Loucy (cell line): Measurements from ENCODE around the gene PDGFA.
"Not testable (repeated sequence)": the region's sequence is repeated elsewhere in the genome, so short reads cannot be mapped to it uniquely, and the experiment has no call there.

ENCODE experiments used
- H2AFZ ChIP-seq: fragments of 200-600 bp; sonication (generic); 2 replicates; pipeline ENCODE4 v1.6.0; 2016; ENCODE audit warnings: antibody characterized with exemption, mild to moderate bottlenecking, low read length, moderate library complexity
- H3F3A ChIP-seq: fragments of 200-600 bp; 2 replicates; pipeline ENCODE4 v1.6.0; 2016; ENCODE audit warnings: antibody characterized with exemption, low read depth, mild to moderate bottlenecking
- H3K27me3 ChIP-seq: fragments of 200-600 bp; sonication (generic); 2 replicates; pipeline ENCODE4 v1.6.1; 2014; ENCODE audit warnings: low read length, mild to moderate bottlenecking; ENCODE audit not compliant: insufficient read depth, poor library complexity, severe bottlenecking
- H3K36me3 ChIP-seq: fragments of 200-600 bp; sonication (generic); 2 replicates; pipeline ENCODE4 v1.6.1; 2016; ENCODE audit warnings: low read length; ENCODE audit not compliant: insufficient read depth
- H3K4me1 ChIP-seq: fragments of 200-600 bp; sonication (generic); 2 replicates; pipeline ENCODE4 v1.5.1; 2014; ENCODE audit warnings: low read length, mild to moderate bottlenecking; ENCODE audit not compliant: insufficient read depth, poor library complexity, severe bottlenecking
- H3K4me2 ChIP-seq: fragments of 200-600 bp; sonication (generic); 2 replicates; pipeline ENCODE4 v1.6.0; 2014; ENCODE audit warnings: antibody characterized with exemption, low read length, low read depth, mild to moderate bottlenecking; ENCODE audit not compliant: poor library complexity, severe bottlenecking
- H3K4me3 ChIP-seq: fragments of 200-600 bp; sonication (generic); 2 replicates; pipeline ENCODE4 v1.5.1; 2014; ENCODE audit warnings: low read length, mild to moderate bottlenecking, mixed read lengths; ENCODE audit not compliant: poor library complexity, severe bottlenecking
- H3K79me2 ChIP-seq: fragments of 200-600 bp; sonication (generic); 2 replicates; pipeline ENCODE4 v1.6.1; 2014; ENCODE audit warnings: low read length; ENCODE audit not compliant: insufficient read depth
- H3K9ac ChIP-seq: fragments of 200-600 bp; sonication (generic); 2 replicates; pipeline ENCODE4 v1.6.0; 2014; ENCODE audit warnings: mild to moderate bottlenecking, low read depth, low read length, moderate library complexity; ENCODE audit not compliant: poor library complexity, severe bottlenecking
- H3K9me2 ChIP-seq: fragments of 200-600 bp; sonication (generic); replicated peaks from 2 replicates; pipeline ENCODE4 v1.6.1; 2016; ENCODE audit warnings: low read depth, low read length, mixed read lengths
- H3K9me3 ChIP-seq: fragments of 200-600 bp; sonication (generic); 2 replicates; pipeline ENCODE4 v1.6.1; 2014; ENCODE audit warnings: mild to moderate bottlenecking, antibody characterized with exemption, low read length, low read depth; ENCODE audit not compliant: insufficient read depth
- H4K20me1 ChIP-seq: fragments of 200-600 bp; sonication (generic); 2 replicates; pipeline ENCODE4 v1.6.0; 2014; ENCODE audit warnings: antibody characterized with exemption, low read length, mild to moderate bottlenecking; ENCODE audit not compliant: insufficient read depth, poor library complexity, severe bottlenecking
- EZH2phosphoT487 ChIP-seq: fragments of 200-600 bp; IDR thresholded peaks from 2 replicates; pipeline ENCODE4 v1.6.1; 2018; ENCODE audit warnings: antibody characterized with exemption, mild to moderate bottlenecking, moderate library complexity, borderline replicate concordance
- TF ChIP-seq, protein P1 (sequence below): fragments of 200-600 bp; sonication (generic); conservative IDR thresholded peaks from 2 replicates; pipeline ENCODE4 v1.5.1; 2014; ENCODE audit warnings: mild to moderate bottlenecking, antibody characterized with exemption, low read length

PDGFA gene

GRCh38 chr7:553636-554111 is 34.0 kb upstream of the PDGFA start:
- H3K79me2 ChIP-seq: no peaks in the 10 kb centered on the region
- no peak overlapping the region for H3K4me3 ChIP-seq
- no peaks in the 10 kb centered on the region for H3K36me3 ChIP-seq
- H3K27me3 ChIP-seq: no peaks in the 10 kb centered on the region
- H3K4me2 ChIP-seq: no peak overlapping the region
- H3K9ac ChIP-seq: no peak overlapping the region
- H2AFZ ChIP-seq: no peak overlapping the region
- no peaks in the 10 kb centered on the region for H3K4me1 ChIP-seq
- H3K9me3 ChIP-seq: peaks cover 3% of the 10 kb centered on the region; the same call in 1 of the 2 replicates
- no peaks in the 10 kb centered on the region for H4K20me1 ChIP-seq
- H3F3A ChIP-seq: no peaks in the 10 kb centered on the region
- no peaks in the 10 kb centered on the region for H3K9me2 ChIP-seq
- TF ChIP-seq, protein P1, sequence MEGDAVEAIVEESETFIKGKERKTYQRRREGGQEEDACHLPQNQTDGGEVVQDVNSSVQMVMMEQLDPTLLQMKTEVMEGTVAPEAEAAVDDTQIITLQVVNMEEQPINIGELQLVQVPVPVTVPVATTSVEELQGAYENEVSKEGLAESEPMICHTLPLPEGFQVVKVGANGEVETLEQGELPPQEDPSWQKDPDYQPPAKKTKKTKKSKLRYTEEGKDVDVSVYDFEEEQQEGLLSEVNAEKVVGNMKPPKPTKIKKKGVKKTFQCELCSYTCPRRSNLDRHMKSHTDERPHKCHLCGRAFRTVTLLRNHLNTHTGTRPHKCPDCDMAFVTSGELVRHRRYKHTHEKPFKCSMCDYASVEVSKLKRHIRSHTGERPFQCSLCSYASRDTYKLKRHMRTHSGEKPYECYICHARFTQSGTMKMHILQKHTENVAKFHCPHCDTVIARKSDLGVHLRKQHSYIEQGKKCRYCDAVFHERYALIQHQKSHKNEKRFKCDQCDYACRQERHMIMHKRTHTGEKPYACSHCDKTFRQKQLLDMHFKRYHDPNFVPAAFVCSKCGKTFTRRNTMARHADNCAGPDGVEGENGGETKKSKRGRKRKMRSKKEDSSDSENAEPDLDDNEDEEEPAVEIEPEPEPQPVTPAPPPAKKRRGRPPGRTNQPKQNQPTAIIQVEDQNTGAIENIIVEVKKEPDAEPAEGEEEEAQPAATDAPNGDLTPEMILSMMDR: no peak
- TF ChIP-seq EZH2phosphoT487: no peak

DNA sequence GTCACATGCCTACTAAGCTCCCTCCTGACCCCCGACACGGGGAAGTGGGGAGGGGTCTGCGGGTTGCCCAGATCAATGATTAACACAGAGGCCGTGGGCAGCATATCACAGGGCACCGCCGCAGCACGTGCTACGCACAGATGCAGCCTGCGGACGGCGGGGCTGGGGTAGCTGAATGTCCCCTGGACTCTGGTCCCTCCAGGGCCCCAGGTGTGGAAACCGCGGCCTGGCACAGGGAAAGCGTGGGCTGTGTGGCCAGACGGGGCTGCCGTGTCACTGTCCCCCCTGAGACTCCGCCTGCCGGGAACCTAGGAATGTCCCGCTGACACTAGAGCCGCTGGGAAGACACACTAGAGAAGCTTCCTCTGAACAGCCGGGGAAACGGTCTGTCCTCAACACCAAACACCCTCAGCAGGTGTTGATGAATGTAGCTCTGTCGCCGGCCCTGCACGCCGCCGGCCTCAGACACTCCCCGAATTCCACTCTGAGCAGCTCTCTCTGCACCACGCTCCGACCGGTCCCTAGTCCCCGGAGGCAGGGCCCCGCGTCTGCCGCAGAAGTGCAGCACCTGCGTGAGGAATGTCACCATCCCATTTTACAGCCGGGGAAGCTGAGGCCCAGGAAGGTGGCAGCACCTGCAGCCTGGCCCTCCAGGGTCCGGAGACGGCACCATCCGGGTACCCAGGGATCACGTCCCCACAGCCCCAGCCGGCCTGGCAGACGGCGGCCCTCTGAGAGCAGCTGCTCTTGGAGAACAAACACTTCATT is 33.4 kb upstream of the PDGFA start:
- H3K4me1 ChIP-seq: no peaks in the 10 kb centered on the region
- no peak overlapping the region for H3K4me2 ChIP-seq
- no peaks in the 10 kb centered on the region for H3K36me3 ChIP-seq
- no peaks in the 10 kb centered on the region for H3K27me3 ChIP-seq
- H3K4me3 ChIP-seq: no peak overlapping the region
- H2AFZ ChIP-seq: no peak overlapping the region
- H3K79me2 ChIP-seq: no peaks in the 10 kb centered on the region
- H3F3A ChIP-seq: no peaks in the 10 kb centered on the region
- no peaks in the 10 kb centered on the region for H4K20me1 ChIP-seq
- TF ChIP-seq, protein P1: no peak
- TF ChIP-seq EZH2phosphoT487: no peak
- no peak overlapping the region for H3K9ac ChIP-seq
- H3K9me3 ChIP-seq: peaks cover 3% of the 10 kb centered on the region; the same call in 1 of the 2 replicates
- H3K9me2 ChIP-seq: no peaks in the 10 kb centered on the region

- not testable (repeated sequence) for H3K27me3 ChIP-seq, H4K20me1 ChIP-seq, H3K4me3 ChIP-seq, H2AFZ ChIP-seq, H3K36me3 ChIP-seq, H3F3A ChIP-seq, H3K9ac ChIP-seq, H3K9me3 ChIP-seq, H3K79me2 ChIP-seq, H3K4me2 ChIP-seq, H3K4me1 ChIP-seq, H3K9me2 ChIP-seq
Observed at GRCh38 chr7:552151-552867, 32.7 kb upstream of the PDGFA start.

GRCh38 chr7:551615-551970 is 31.9 kb upstream of the PDGFA start:
- H3K9ac ChIP-seq, H3K4me3 ChIP-seq, H3F3A ChIP-seq, H2AFZ ChIP-seq, H4K20me1 ChIP-seq, H3K4me2 ChIP-seq, H3K4me1 ChIP-seq, H3K27me3 ChIP-seq, H3K79me2 ChIP-seq, H3K36me3 ChIP-seq, H3K9me3 ChIP-seq, H3K9me2 ChIP-seq: not testable (repeated sequence)
